SK-N-SH (cell line): ENCODE data around the gene ITM2C. TPM values are rescaled to one million over a fixed set of nuclear protein-coding genes. Genes with fewer than 3 reads are reported as not detected.

Experiments
- CTCF ChIA-PET: fragments of 300-600, 350-600 bp; formaldehyde crosslinking; extraction: SDS; loops from one replicate; lab custom pipeline; 2021; lab: Yijun Ruan, JAX
- POLR2A ChIA-PET: fragments of 350-600 bp; sonication (Branson Sonifier 250); formaldehyde crosslinking; extraction: SDS; loops from one replicate; lab custom pipeline; 2020; ENCODE audit warnings: antibody characterized with exemption, inconsistent platforms; lab: Yijun Ruan, JAX
- DNase-seq: peaks from one replicate; pipeline ENCODE4 v3.0.0; 2012
- H2AFZ ChIP-seq: fragments of 200-600 bp; sonication (generic); 2 replicates; pipeline ENCODE4 v1.8.1; 2016; ENCODE audit warnings: antibody characterized with exemption, mild to moderate bottlenecking, low read depth
- H3F3A ChIP-seq: fragments of 200-600 bp; sonication (generic); replicated peaks from 2 replicates; pipeline ENCODE3; 2016; ENCODE audit warnings: antibody characterized with exemption, mild to moderate bottlenecking; ENCODE audit not compliant: insufficient read depth
- H3K27ac ChIP-seq, 2 experiments: fragments of 200-500 bp in 1 of 2; fragments of 200-600 bp in 1 of 2; sonication (Bioruptor generic) in 1 of 2; sonication (generic), shearing (Covaris generic) in 1 of 2; 2 replicates each; pipeline versions ENCODE4 v1.5.1 to v1.6.1; 2014 to 2016; ENCODE audit warnings: low read depth in 2 of 2, inconsistent platforms in 1 of 2, low read length in 1 of 2, mild to moderate bottlenecking in 1 of 2, mixed read lengths in 1 of 2
- H3K27me3 ChIP-seq: fragments of 200-600 bp; sonication (generic), shearing (Covaris generic); 2 replicates; pipeline ENCODE4 v1.6.1; 2016; ENCODE audit warnings: mixed run types; ENCODE audit not compliant: insufficient read depth
- H3K36me3 ChIP-seq, 2 experiments: fragments of 200-500 bp in 1 of 2; fragments of 200-600 bp in 1 of 2; sonication (Bioruptor generic) in 1 of 2; sonication (generic) in 1 of 2; replicated peaks in 1 of 2; 2 replicates each; pipeline versions ENCODE3 to v1.5.1; 2014 to 2016; ENCODE audit warnings: low read length in 1 of 2, mild to moderate bottlenecking in 1 of 2; ENCODE audit not compliant: insufficient read depth in 2 of 2, control insufficient read depth in 1 of 2
- H3K4me1 ChIP-seq, 2 experiments: fragments of 200-500 bp in 1 of 2; fragments of 200-600 bp in 1 of 2; sonication (Bioruptor generic) in 1 of 2; sonication (generic), shearing (Covaris generic) in 1 of 2; 2 replicates each; pipeline versions ENCODE4 v1.5.1 to v1.6.1; 2014 to 2016; ENCODE audit warnings: low read depth in 1 of 2, low read length in 1 of 2, mixed run types in 1 of 2; ENCODE audit not compliant: insufficient read depth in 2 of 2, control insufficient read depth in 1 of 2
- H3K4me2 ChIP-seq: fragments of 200-600 bp; sonication (generic), shearing (Covaris generic); 2 replicates; pipeline ENCODE4 v1.6.1; 2017; ENCODE audit warnings: mixed run types
- H3K4me3 ChIP-seq, 2 experiments: fragments of 200-500 bp in 1 of 2; fragments of 200-600 bp in 1 of 2; sonication (Bioruptor generic) in 1 of 2; sonication (generic), shearing (Covaris generic) in 1 of 2; 2 replicates each; pipeline versions ENCODE4 v1.5.1 to v1.8.1; 2014 to 2016; ENCODE audit warnings: low read depth in 2 of 2, inconsistent platforms in 1 of 2, low read length in 1 of 2, mild to moderate bottlenecking in 1 of 2, mixed read lengths in 1 of 2, moderate library complexity in 1 of 2
- H3K79me2 ChIP-seq: fragments of 200-600 bp; sonication (generic); 2 replicates; pipeline ENCODE4 v1.8.1; 2017; ENCODE audit warnings: mild to moderate bottlenecking; ENCODE audit not compliant: insufficient read depth
- H3K9ac ChIP-seq: fragments of 200-600 bp; sonication (generic); 2 replicates; pipeline ENCODE4 v1.6.1; 2017; ENCODE audit warnings: mixed run types
- H3K9me2 ChIP-seq: fragments of 200-600 bp; sonication (generic); 2 replicates; pipeline ENCODE4 v1.6.1; 2017; ENCODE audit warnings: mixed run types
- H3K9me3 ChIP-seq: fragments of 200-600 bp; sonication (generic); 2 replicates; pipeline ENCODE4 v1.6.1; 2017; ENCODE audit warnings: mixed run types, mild to moderate bottlenecking, moderate library complexity
- H4K20me1 ChIP-seq: fragments of 200-600 bp; sonication (generic); 2 replicates; pipeline ENCODE4 v1.6.1; 2017; ENCODE audit warnings: mild to moderate bottlenecking, mixed run types; ENCODE audit not compliant: insufficient read depth
- EP300 ChIP-seq, 2 experiments: IDR thresholded peaks; 2 replicates each; pipeline versions ENCODE4 v1.4.0 to v1.6.1; 2012; ENCODE audit warnings: borderline replicate concordance in 1 of 2, low read depth in 1 of 2, low read length in 1 of 2
- FOSL2 ChIP-seq: IDR thresholded peaks from 2 replicates; pipeline ENCODE4 v1.4.0; 2012; ENCODE audit warnings: low read depth, mild to moderate bottlenecking, moderate library complexity, borderline replicate concordance
- FOXJ3 ChIP-seq: sonication (generic); formaldehyde crosslinking; IDR thresholded peaks from 2 replicates; pipeline ENCODE4 v1.5.1; 2020; ENCODE audit warnings: mild to moderate bottlenecking, missing genetic modification reagents
- IRF3 ChIP-seq: fragments of 150-350 bp; IDR thresholded peaks from 2 replicates; pipeline ENCODE4 v1.6.1; 2016; ENCODE audit warnings: mild to moderate bottlenecking, low read depth, low read length
- POLR2AphosphoS5 ChIP-seq: IDR thresholded peaks from 2 replicates; pipeline ENCODE4 v1.6.1; 2012; ENCODE audit warnings: low read depth, low read length
- RAD21 ChIP-seq: IDR thresholded peaks from 2 replicates; pipeline ENCODE4 v1.6.1; 2012; ENCODE audit warnings: mild to moderate bottlenecking, low read length
- REST ChIP-seq: IDR thresholded peaks from 2 replicates; pipeline ENCODE4 v1.6.1; 2012; ENCODE audit warnings: mild to moderate bottlenecking, low read depth, low read length, moderate library complexity
- YY1 ChIP-seq: IDR thresholded peaks from 2 replicates; pipeline ENCODE4 v1.4.0; 2012; ENCODE audit warnings: low read depth, mild to moderate bottlenecking
- WGBS: methylation state at CpG from one replicate; pipeline ENCODE4 v1.1.6; 2017; ENCODE audit warnings: low lambda C conversion rate; 5-methylcytosine and 5-hydroxymethylcytosine counted together
- polyA plus RNA-seq, 3 experiments: library from polyadenylated mRNA; depleted of rRNA; stranded (reverse); fragments of >200 nt; gene quantifications; 2 replicates each; pipeline ENCODE4 v1.2.3, GENCODE V29; 2012
- TF ChIP-seq, protein P1 (sequence below): fragments of 150-350 bp; IDR thresholded peaks from 2 replicates; pipeline ENCODE4 v1.6.1; 2017; ENCODE audit warnings: antibody characterized with exemption, low read length, low read depth, borderline replicate concordance

The ITM2C gene
- polyA plus RNA-seq, 1 of the 3 experiments (the other 2 are of a cell fraction), result 288 TPM

GRCh38 chr2:230873661-230874401 lies 9.1 kb downstream of the ITM2C start (continued):
- no peak for TF ChIP-seq REST

DNA sequence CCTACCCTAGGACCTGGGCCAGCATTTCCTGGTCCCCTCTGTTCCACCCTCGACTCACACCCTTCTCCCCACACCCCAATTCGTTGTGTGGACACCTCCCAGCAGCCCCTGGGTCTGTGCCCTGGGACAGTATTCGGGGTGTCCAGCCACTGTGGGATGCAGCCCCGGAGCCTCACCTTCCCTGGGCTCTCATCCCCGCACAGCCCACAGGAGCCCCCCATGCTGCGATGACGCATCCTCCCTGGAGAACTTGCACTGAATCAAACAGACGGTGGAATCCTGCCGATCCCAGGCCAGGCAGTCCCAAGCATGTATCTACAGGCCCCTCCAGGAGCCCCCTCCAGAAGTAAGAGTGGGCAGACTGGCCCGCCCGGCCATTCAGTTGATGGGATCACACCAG lies 9.7 kb downstream of the ITM2C start:
- Histone ChIP-seq H3K27ac (no peak overlapping the region; a peak in 1 of 4 replicates), H3K36me3 (peaks cover 0 to 39% of the 10 kb centered on the region in 2 experiments), H3K4me1 (peaks cover 12 to 43% of the 10 kb centered on the region in 2 experiments; a peak in 3 of 4 replicates), H3K79me2 (no peaks in the 10 kb centered on the region), H3K27me3 (no peaks in the 10 kb centered on the region), H3K4me2 (no peak overlapping the region), H2AFZ (no peak overlapping the region), H3K9ac (no peak overlapping the region), H3F3A (no peaks in the 10 kb centered on the region), H3K9me2 (no peaks in the 10 kb centered on the region), H3K9me3 (no peaks in the 10 kb centered on the region), H3K4me3 (no peak overlapping the region), H4K20me1 (peaks cover 19% of the 10 kb centered on the region; the same call in 1 of the 2 replicates)
- no peak for DNase-seq
- ChIA-PET POLR2A (no interaction called here), CTCF (interaction anchor here (2.2 kb wide), 1 partner anchor 50 kb away, joined by 7 read pairs; no protein-coding TSS in a partner anchor)
- 86% methylated on average over 8 of the region's 11 CpGs for WGBS
- no peak for TF ChIP-seq EP300 (IDR thresholded peaks at IDR 0.05; ENCODE audit: borderline replicate concordance in 1 of 2, low read depth in 1 of 2, low read length in 1 of 2)
- no peak for TF ChIP-seq FOSL2
- no peak for TF ChIP-seq IRF3
- TF ChIP-seq YY1, result no peak

- Histone ChIP-seq H2AFZ (no peak overlapping the region), H3K9ac (no peak overlapping the region), H3K4me2 (no peak overlapping the region), H3K79me2 (no peaks in the 10 kb centered on the region), H3K27me3 (no peaks in the 10 kb centered on the region), H3K27ac (no peak overlapping the region; a peak in 1 of 4 replicates), H3K4me3 (no peak overlapping the region), H3F3A (no peaks in the 10 kb centered on the region), H4K20me1 (peaks cover 18% of the 10 kb centered on the region; the same call in 1 of the 2 replicates), H3K9me3 (no peaks in the 10 kb centered on the region), H3K36me3 (peaks cover 0 to 42% of the 10 kb centered on the region in 2 experiments), H3K9me2 (no peaks in the 10 kb centered on the region), H3K4me1 (peaks cover 12 to 39% of the 10 kb centered on the region in 2 experiments; a peak in 3 of 4 replicates)
- ChIA-PET CTCF (interaction anchor here (1.2 kb wide), 2 partner anchors 11 to 38 kb away, joined by 4 to 5 read pairs; no protein-coding TSS in a partner anchor), POLR2A (no interaction called here)
- WGBS, result 95% methylated on average over 4 of the region's 10 CpGs
- TF ChIP-seq, protein P1, sequence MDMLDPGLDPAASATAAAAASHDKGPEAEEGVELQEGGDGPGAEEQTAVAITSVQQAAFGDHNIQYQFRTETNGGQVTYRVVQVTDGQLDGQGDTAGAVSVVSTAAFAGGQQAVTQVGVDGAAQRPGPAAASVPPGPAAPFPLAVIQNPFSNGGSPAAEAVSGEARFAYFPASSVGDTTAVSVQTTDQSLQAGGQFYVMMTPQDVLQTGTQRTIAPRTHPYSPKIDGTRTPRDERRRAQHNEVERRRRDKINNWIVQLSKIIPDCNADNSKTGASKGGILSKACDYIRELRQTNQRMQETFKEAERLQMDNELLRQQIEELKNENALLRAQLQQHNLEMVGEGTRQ, result no peak
- no peak for TF ChIP-seq RAD21
- no peak for TF ChIP-seq FOXJ3 (CRISPR knock-in tag)
- no peak for TF ChIP-seq POLR2AphosphoS5
- DNase-seq, result no peak
These were observed 10.1 kb downstream of the ITM2C start for GRCh38 chr2:230874876-230875275.
